ENCODE data around the gene FAAP20. TPM values are rescaled to one million over a fixed set of nuclear protein-coding genes. Genes with fewer than 3 reads are reported as not detected.

Gene FAAP20
- total RNA-seq, 2 donors from 2014 or later = 18.5 to 24.3 TPM

GRCh38 chr1:2180297-2181245 is 14.0 kb downstream of the FAAP20 start:
- Histone ChIP-seq H3K36me3 (no peaks in the 10 kb centered on the region), H3K9me3 (no peaks in the 10 kb centered on the region), H3K27ac (no peak overlapping the region), H3K27me3 (no peaks in the 10 kb centered on the region), H3K4me3 (no peak overlapping the region), H3K4me1 (no peaks in the 10 kb centered on the region)
- no peak for TF ChIP-seq CTCF (IDR thresholded peaks at IDR 0.05)
- no peak for DNase-seq (ENCODE audit: low spot score)

GRCh38 chr1:2179283-2180013 is 15.1 kb downstream of the FAAP20 start:
- no peaks in the 10 kb centered on the region for H3K36me3 ChIP-seq
- H3K27ac ChIP-seq = no peak overlapping the region
- DNase-seq (ENCODE audit: low spot score) = no peak
- no peaks in the 10 kb centered on the region for H3K9me3 ChIP-seq
- no peaks in the 10 kb centered on the region for H3K4me1 ChIP-seq
- no peak for TF ChIP-seq CTCF (IDR thresholded peaks at IDR 0.05)
- no peak overlapping the region for H3K4me3 ChIP-seq
- H3K27me3 ChIP-seq = no peaks in the 10 kb centered on the region

DNA sequence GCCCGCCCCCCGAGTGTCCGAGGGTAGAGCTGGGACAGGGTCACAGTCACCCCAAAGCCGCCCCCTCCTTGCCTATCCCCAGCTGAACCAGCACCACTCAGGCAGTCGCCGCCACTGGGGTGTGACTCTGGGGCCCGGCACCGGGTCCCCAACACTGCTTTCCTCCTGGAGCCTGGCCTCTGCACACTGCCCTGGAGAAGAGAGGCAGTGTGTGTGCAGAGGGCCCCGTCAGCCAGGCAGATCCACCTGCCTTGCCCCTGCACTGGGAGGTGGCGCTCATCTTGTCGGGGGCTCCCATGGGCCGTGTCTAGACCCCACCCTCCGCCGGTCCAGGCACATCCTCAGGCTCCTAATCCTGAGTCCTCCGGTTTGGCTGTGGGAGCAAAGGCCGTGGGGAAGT is 15.7 kb downstream of the FAAP20 start:
- DNase-seq (ENCODE audit: low spot score) = no peak
- Histone ChIP-seq H3K9me3 (no peaks in the 10 kb centered on the region), H3K27ac (no peak overlapping the region), H3K27me3 (no peaks in the 10 kb centered on the region), H3K4me3 (no peak overlapping the region), H3K36me3 (no peaks in the 10 kb centered on the region), H3K4me1 (no peaks in the 10 kb centered on the region)
- no peak for TF ChIP-seq CTCF (IDR thresholded peaks at IDR 0.05)

GRCh38 chr1:2177946-2178538 is 16.5 kb downstream of the FAAP20 start:
- no peak for DNase-seq (ENCODE audit: low spot score)
- no peak for TF ChIP-seq CTCF (IDR thresholded peaks at IDR 0.05)
- H3K9me3 ChIP-seq = no peaks in the 10 kb centered on the region

GRCh38 chr1:2177541-2177940 is 17.0 kb downstream of the FAAP20 start:
- no peak for TF ChIP-seq CTCF (IDR thresholded peaks at IDR 0.05)
- DNase-seq (ENCODE audit: low spot score) = no peak

More at GRCh38 chr1:2177946-2178538, 16.5 kb downstream of the FAAP20 start:
- H3K36me3 ChIP-seq = no peaks in the 10 kb centered on the region
- H3K4me3 ChIP-seq = no peak overlapping the region
- H3K27ac ChIP-seq = no peak overlapping the region
- H3K4me1 ChIP-seq = no peaks in the 10 kb centered on the region
- H3K27me3 ChIP-seq = no peaks in the 10 kb centered on the region

More at GRCh38 chr1:2177541-2177940, 17.0 kb downstream of the FAAP20 start:
- Histone ChIP-seq H3K27me3 (no peaks in the 10 kb centered on the region), H3K27ac (no peak overlapping the region), H3K9me3 (no peaks in the 10 kb centered on the region), H3K4me3 (no peak overlapping the region), H3K36me3 (no peaks in the 10 kb centered on the region), H3K4me1 (no peaks in the 10 kb centered on the region)

All from right atrium auricular region (tissue), 2 donors.